HL-60 (cell line): ENCODE data around the gene PRMT7.

Experiments
- DNase-seq, 2 experiments: peaks; one replicate each; pipeline ENCODE4 v3.0.0-alpha.2; 2010 to 2020; ENCODE audit warnings: low read depth in 1 of 2, low spot score in 1 of 2
- H3K27ac ChIP-seq: fragments of 250-450 bp; sonication (Bioruptor Pico); replicated peaks from 2 replicates; pipeline ENCODE4 v1.5.1; 2020; ENCODE audit warnings: mild to moderate bottlenecking, moderate library complexity
- H3K27me3 ChIP-seq: fragments of 250-450 bp; sonication (Bioruptor Pico); 2 replicates; pipeline ENCODE4 v1.5.1; 2021; ENCODE audit warnings: mild to moderate bottlenecking, moderate library complexity; ENCODE audit not compliant: insufficient read depth, poor library complexity, severe bottlenecking
- H3K4me3 ChIP-seq: replicated peaks from 2 replicates; pipeline ENCODE4 v1.5.1; 2011; ENCODE audit warnings: mild to moderate bottlenecking, control low read depth, low read length; ENCODE audit not compliant: insufficient read depth
- CTCF ChIP-seq: IDR thresholded peaks from one replicate; pipeline ENCODE4 v1.5.1; 2011; ENCODE audit warnings: low read length, control low read depth, inconsistent platforms; ENCODE audit not compliant: insufficient read depth
- GABPA ChIP-seq: IDR thresholded peaks from 2 replicates; pipeline ENCODE4 v1.6.1; 2012; ENCODE audit warnings: low read depth
- POLR2AphosphoS5 ChIP-seq: IDR thresholded peaks from 2 replicates; pipeline ENCODE4 v1.6.1; 2012; ENCODE audit warnings: low read depth
- REST ChIP-seq: IDR thresholded peaks from 2 replicates; pipeline ENCODE4 v1.6.1; 2012; ENCODE audit warnings: low read depth; ENCODE audit not compliant: insufficient replicate concordance
- SPI1 ChIP-seq: IDR thresholded peaks from 2 replicates; pipeline ENCODE4 v1.6.1; 2012; ENCODE audit warnings: low read depth, mild to moderate bottlenecking, borderline replicate concordance

Gene PRMT7

GRCh38 chr16:68343137-68343536 lies 32.3 kb downstream of the PRMT7 start:
- Histone ChIP-seq H3K27ac (no peak overlapping the region), H3K27me3 (no peaks in the 10 kb centered on the region), H3K4me3 (no peak overlapping the region)
- TF ChIP-seq CTCF, result no peak
- no peak for TF ChIP-seq SPI1
- no peak for TF ChIP-seq POLR2AphosphoS5
- no peak for TF ChIP-seq GABPA
- TF ChIP-seq REST, result no peak
- no peak for DNase-seq

GRCh38 chr16:68344252-68344651 lies 33.4 kb downstream of the PRMT7 start:
- Histone ChIP-seq H3K27ac (no peak overlapping the region), H3K27me3 (no peaks in the 10 kb centered on the region), H3K4me3 (no peak overlapping the region)
- no peak for DNase-seq
- no peak for TF ChIP-seq REST
- no peak for TF ChIP-seq SPI1
- no peak for TF ChIP-seq CTCF
- no peak for TF ChIP-seq POLR2AphosphoS5
- TF ChIP-seq GABPA, result no peak

- no peak for DNase-seq
- no peak overlapping the region for H3K27ac ChIP-seq
- no peak overlapping the region for H3K4me3 ChIP-seq
- TF ChIP-seq CTCF, result no peak
- H3K27me3 ChIP-seq, result no peaks in the 10 kb centered on the region
Measured at GRCh38 chr16:68345351-68345810, 34.6 kb downstream of the PRMT7 start.

- no peak overlapping the region for H3K27ac ChIP-seq
- no peak for DNase-seq
- no peak overlapping the region for H3K4me3 ChIP-seq
Measured at GRCh38 chr16:68345958-68346635, 35.3 kb downstream of the PRMT7 start.

More at GRCh38 chr16:68345958-68346635, 35.3 kb downstream of the PRMT7 start:
- H3K27me3 ChIP-seq, result no peaks in the 10 kb centered on the region
- TF ChIP-seq SPI1 (no peak), CTCF (no peak), REST (no peak), GABPA (no peak), POLR2AphosphoS5 (no peak)
